GM21423 (cell line): ENCODE results near the gene LMO3.

ENCODE experiments used
- ATAC-seq: cut with Tn5 transposase; IDR thresholded peaks from one replicate; pipeline ENCODE4 v1.9.1; 2021; ENCODE audit warnings: mild to moderate bottlenecking, moderate library complexity; ENCODE audit not compliant: unreplicated experiment

The LMO3 gene

GRCh38 chr12:16602412-16602811 lies 3.5 kb downstream of the LMO3 start:
- no peak for ATAC-seq

- no peak for ATAC-seq
These were observed 5.4 kb downstream of the LMO3 start for GRCh38 chr12:16600525-16600924.

- no peak for ATAC-seq
These were observed 6.9 kb downstream of the LMO3 start for GRCh38 chr12:16599081-16599480.

DNA sequence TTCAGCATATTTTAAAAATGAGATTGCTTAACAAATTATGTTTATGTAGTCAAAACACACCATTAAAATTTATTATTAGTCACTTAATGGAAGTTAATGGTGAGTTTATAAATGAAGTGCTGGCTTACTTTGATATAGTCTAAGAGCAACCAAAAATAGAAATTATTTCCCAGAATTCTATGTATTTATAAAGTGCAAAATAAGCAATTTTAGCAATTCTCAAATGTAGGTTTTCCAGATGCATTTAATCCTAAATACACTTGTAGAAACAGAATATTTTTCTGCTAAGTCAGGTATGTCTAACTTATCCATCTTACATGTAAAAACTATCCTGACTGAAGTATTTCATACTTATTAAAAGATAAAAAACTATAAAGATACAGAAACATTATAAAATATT lies 11.2 kb downstream of the LMO3 start:
- ATAC-seq = no peak

DNA sequence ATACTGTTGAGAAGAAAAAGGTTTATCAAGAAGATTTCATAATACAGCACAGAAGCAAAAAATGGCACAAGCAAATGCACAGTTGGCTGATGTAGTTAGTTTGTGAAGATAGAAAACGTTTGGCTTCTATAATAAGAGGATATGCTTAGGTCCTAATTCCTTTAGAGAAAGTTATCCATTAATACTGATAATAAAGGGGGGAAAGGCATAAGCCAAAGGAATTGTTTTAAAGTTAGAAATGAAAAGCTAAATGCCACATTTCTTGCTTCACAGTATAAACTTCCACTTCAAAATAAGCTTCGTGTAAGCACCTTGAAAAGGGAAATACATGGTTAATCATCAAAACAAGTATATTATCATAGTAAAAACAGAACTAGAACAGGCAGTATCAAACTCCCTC lies 12.4 kb downstream of the LMO3 start:
- no peak for ATAC-seq

GRCh38 chr12:16590645-16591044 lies 15.3 kb downstream of the LMO3 start:
- ATAC-seq = no peak

GRCh38 chr12:16588812-16589211 lies 17.1 kb downstream of the LMO3 start:
- ATAC-seq = no peak

DNA sequence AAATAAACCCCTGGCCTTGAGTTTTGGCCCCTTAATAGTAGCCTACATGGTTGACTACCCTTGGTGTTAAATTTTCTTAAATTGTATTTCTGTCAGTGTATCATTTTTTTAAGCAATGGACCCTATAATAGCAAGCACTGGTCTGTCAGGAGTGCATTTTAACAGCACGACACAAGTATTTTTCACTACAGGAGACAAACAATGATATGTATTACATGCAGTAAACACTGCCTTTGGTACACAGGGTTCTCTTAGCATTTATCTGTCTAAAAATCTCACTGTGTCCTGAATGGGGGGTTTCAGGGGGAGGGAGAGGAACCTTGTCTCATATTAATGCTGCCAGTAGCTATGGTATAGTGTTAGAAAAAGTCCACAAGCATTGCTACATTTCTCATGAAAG lies 18.4 kb downstream of the LMO3 start:
- no peak for ATAC-seq

GRCh38 chr12:16587110-16587453 lies 18.9 kb downstream of the LMO3 start:
- no peak for ATAC-seq

- ATAC-seq = no peak
These were observed 19.4 kb downstream of the LMO3 start for GRCh38 chr12:16586350-16587109.

DNA sequence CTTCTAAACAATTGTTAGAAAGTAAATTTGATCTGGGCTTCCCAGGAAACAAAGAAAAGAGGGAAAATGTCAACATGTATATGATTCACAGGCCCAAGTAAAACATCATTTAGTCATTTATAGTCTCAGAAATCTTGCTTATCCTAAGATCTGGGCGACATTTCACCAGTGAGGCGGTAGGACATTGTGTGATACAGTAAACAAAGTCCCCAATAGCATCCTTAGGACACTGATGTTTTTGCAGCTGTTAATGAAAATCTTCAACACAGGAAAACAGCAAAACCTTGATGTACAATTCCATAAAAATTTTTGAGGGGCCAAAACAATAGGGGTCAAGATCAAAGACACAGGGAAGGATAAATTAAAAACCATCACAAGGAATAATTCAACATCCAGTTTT lies 20.2 kb downstream of the LMO3 start:
- no peak for ATAC-seq

- ATAC-seq = no peak
These were observed 21.8 kb downstream of the LMO3 start for GRCh38 chr12:16583969-16584745.

- no peak for ATAC-seq
These were observed 24.5 kb downstream of the LMO3 start for GRCh38 chr12:16581416-16581815.

DNA sequence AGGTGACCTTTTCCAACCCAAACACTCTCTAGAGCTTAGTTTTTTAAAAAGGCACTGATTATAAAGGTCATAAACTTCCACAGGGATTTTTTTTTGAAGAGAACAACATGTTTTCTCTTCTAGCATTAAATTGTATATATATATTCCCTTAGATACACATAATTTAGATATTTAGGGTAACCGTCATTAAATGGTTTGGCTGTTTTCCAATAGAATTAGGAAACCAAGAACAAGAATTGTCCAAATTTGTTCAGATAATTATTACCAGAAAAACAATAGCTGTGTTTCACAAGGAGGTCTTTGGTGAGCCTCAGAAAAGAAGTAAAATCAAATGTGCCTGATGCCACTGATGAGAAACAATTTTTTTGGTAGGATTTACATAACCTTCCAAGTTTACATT lies 26.9 kb downstream of the LMO3 start:
- ATAC-seq = no peak

- ATAC-seq = no peak
These were observed 32.4 kb downstream of the LMO3 start for GRCh38 chr12:16573398-16574077.

DNA sequence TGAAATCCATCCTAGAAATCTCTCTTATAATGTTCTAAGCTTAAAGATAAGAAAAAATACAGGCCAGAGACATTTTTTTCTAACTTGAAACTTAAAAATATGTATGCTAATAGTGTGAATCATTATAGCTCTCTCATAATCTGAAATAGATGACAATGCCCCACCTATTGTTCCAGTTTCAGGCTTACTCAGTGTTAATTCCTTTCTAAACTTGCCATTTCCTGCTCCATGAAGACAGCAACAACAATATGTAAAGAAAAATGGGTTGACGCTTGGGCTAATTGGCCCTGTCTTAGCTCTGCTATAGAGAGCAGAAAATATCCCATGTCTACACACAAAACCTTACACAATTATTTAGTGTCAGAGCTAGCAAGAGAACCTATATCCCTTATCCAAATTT lies 37.1 kb downstream of the LMO3 start:
- ATAC-seq = no peak

DNA sequence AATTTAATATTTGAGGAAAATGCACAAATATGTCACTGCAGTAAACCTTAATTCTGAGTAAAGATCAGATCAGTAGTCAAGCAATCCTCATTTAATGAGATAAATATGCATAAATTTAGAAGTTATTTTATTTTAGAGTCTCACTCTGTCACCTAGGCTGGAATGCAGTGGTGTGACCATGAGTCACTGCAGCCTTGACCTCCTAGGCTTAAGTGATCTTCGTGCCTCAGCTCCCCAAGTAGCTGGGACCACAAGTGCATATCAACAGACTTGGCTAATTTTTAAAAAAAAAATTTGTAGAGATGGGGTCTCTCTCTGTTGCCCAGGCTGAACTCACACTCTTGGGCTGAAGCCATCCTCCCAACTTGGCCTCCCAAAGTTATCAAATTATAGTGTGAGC lies 41.3 kb downstream of the LMO3 start:
- ATAC-seq = no peak

DNA sequence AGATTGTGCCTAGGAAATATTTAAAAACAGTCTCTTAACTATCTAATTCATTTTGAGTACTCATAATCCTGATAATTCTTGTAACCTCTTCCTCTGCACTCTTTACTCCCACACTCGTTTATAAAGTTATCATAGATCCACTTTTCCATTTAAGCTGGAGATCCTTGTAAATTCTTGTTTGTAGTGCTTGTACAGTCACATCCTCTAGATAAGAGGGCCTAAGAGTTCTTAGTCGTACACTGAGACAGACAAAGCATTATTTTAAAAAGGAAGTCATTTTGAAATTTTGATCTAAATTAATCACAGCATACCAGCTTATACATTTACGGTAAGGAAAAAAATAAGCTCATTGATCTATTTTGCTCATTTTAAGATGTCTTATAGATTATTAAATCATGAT lies 42.5 kb downstream of the LMO3 start:
- ATAC-seq = no peak

DNA sequence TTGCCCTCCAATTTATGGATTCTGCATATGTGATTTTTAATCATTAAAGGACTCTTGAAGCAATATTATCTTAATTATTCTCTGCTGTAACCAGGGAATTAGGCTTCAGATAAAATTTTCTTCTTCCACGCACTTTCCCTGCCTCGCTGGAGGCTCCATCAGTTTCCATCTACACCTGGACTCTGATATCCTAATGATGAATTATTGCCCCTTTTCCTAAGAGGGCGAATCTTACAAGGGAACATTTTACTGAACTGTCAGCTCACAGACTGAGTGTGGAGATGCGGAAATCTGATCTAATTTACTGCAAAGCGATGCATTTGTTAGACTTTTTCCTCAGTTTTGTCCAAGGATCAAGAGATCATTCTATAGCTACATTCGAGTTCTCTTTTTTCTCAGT lies 43.0 kb downstream of the LMO3 start:
- ATAC-seq = no peak

- no peak for ATAC-seq
These were observed 43.5 kb downstream of the LMO3 start for GRCh38 chr12:16562435-16562834.

DNA sequence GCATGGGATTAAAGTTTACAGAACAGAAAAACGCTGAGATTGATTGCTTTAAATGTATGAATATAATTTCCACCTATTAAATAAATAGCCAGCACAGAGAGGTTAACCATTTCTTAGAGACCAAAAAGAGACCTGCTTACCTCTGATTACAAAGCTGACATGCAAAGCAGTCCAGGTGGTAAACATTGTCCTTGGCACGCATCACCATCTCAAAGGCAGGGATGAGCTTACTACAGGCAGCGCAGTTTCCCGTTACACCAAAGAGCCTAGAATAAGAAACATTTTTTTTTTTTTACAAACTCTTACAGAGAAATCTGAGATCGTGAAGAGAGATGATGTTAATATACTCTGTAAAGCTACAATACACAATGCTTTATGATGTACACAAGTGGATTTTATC lies 45.7 kb downstream of the LMO3 start:
- ATAC-seq = no peak

DNA sequence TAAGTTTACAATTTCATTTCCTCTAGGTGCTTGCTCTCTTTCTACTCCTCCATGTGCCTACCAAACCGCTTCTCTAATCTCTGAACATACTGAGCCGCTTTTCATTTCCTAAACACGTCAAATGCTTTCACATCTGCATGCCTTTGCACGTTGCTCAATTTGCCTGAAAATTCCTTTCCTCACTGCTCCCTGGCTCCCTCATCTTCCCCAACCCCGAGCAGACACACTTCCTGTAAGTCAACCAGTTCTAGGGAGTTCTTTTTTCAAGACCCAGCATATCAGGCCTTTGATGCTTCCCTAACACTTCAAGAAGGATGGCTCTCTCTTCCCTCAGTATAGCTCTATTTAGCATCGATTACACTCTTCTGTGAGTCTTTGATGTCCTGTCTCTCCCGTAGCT lies 50.3 kb downstream of the LMO3 start:
- no peak for ATAC-seq
